ENCODE measurements around the gene ZMIZ1.

Gene ZMIZ1

DNA sequence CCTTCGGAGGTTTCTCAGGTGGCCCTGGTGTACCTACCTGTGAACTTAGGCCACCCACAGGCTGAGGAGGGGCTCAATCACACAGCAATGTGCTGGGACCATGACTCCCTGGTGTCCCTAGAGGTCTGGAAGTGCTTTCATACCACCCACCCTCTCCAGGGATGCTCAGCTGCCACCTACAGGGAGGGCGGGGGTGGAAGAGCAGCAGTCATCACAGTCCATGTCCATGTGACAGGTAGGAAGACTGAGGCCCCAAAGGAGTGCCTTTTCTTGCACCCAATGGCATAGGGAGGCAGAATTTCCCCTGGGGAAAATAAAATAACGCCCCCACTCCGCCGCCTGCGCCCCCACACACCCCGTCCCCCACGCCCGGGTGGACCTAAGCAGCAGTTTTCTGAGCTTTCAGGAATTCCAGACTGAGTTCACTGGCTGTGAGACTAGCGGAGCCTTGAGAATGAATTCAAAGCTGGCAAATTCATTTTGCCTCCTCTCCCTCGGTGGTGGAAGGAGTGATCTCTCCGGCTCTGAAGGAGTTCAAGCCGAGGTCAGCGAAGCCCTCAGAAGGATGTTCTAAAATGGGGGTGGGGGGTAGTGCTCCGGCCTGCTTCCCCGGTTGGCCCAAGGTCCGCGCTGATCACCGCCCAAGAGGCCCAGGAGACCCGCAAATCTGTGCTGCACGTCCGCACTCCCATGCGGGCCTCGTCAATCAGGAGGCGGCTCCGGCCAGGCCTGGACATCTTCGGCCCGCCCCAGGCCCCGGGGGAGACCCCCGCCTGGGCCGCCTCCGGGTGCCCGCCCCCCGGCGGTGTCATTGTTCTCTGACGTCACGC lies 2.1 kb upstream of the ZMIZ1 start:
- peak in 1 of 2 experiments; percentile 29 for DNase-seq

DNA sequence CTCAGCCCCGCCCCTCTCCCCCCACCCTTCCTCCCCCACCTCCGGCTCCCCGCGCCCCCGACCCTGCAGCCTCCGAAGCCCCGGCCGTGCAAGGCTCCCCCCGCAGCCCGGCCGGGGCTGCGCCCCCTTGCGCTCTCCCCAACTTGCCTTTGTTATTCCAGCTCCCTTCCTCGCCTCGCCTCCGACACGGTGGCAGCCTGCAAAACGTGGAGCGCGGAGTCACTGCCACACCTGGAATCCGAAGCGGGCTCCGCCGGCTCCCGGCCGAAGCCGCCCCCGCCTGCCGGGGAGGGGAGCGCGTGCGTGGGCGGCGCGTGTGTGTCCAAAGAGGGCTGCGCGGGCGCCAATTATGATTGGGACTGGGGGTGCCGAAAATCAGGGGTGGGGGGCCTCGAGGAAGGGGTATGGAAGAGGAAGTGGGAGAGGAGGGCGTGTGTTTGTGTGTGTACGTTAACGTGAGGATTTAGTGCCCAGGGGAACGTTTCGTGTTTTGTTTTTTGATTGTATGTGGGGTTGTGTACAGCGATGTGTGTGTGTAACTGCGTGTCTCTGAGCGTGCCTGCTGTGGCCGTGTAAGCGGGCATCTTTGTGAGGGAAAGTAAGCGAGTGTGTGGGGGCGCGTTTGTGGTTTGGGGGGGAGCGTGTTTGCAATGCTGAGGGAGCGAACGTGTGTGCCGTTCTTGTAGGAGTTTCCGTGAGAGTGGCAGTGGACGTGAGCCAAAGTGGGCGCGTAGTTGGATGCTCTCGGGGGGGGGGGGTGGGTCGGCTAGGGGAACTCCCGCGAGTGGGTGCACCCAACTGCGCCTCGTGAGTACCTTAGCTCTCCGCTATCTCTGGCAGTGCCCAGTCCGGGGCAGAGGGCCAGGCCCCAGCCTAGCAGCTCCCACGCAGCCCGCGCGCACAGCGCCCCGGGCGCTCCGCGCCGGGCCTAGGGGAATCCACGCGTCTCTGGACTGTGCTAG lies 1.2 kb upstream of the ZMIZ1 start:
- peak; percentile 89 to 91 for DNase-seq

DNA sequence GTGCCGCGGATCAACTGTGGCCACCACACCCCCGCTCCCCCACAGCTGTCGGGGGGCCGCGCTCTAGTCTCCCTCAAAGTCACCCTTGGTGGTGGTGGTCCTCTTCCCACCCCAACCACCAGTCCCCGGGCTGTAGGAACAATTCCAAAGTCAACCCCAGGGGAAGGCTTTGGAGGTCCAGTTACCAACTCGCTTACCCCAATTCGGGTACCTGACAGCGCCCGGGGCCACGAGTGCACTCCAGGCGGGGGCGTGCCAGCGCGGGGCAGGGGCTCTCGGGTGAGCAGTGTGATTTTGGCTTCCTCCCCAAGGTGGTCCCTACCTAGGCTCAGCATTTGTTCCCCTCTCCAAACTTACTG lies 584 bp upstream of the ZMIZ1 start:
- peak; percentile 58 to 59 for DNase-seq

DNA sequence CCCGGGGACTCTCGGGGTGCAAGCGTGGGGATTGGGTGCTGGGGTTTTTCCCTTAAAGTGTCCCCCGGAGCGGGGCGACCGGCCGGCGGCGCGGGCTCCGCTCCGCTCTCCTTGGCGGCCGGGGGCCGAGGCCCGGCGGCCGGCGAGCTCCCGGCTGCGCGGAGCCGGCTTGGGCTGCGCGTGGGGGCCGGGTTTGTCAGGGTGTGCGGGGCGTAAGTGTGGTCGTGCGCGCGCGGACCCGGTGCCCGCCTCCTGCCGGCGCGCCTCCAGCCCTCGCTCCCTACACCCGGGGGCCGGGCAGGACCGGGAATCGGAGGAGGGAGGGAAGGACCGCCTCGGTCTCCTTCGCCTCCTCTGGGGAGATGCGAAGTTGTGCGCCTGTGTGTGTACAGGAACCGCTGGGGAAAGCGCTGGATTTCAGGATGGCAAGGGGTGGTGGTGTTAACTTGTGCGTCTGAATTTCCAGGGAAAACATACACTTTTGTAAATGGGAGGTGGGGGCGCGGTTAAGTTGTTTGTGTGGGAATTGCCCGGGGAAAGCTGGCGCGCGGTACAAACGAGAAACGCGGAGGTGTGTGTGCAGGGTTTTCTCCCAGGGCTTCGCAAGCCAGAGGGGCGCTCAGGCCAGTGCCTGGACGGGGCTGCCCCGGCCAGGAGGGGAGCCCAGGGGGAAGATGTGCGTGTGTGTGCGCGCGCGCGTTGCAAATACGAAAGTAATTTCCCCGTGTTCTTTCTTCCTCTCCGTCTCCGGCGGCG lies 737 bp downstream of the ZMIZ1 start:
- peak; percentile 48 to 61 for DNase-seq

DNA sequence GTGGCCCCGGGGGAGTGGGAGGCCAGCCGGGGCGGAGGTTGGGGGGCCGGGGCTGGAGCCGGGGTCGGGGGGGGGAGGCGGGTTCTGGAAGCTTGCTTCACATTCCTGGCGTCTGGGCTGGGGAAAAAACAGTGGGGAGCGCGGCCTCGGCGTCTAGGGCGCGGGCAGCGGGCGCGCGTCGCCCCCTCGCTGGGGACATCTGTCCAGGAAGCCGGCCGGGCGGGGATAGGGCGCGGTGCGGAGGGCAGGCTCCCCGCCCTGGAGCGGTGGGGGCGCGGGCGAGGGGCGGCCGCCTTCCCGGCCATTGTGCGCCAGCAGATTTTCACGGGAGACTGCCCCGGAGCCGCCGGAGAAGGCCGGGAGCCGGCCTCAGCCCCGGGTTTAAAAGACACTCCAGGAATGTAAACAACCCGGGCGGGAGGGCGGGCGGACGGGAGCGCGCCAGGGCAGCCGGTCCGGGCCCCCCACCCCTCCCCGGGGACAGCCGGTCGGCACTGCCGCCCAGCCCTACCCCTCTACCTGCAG lies 1.4 kb downstream of the ZMIZ1 start:
- DNase-seq, result no peak

DNA sequence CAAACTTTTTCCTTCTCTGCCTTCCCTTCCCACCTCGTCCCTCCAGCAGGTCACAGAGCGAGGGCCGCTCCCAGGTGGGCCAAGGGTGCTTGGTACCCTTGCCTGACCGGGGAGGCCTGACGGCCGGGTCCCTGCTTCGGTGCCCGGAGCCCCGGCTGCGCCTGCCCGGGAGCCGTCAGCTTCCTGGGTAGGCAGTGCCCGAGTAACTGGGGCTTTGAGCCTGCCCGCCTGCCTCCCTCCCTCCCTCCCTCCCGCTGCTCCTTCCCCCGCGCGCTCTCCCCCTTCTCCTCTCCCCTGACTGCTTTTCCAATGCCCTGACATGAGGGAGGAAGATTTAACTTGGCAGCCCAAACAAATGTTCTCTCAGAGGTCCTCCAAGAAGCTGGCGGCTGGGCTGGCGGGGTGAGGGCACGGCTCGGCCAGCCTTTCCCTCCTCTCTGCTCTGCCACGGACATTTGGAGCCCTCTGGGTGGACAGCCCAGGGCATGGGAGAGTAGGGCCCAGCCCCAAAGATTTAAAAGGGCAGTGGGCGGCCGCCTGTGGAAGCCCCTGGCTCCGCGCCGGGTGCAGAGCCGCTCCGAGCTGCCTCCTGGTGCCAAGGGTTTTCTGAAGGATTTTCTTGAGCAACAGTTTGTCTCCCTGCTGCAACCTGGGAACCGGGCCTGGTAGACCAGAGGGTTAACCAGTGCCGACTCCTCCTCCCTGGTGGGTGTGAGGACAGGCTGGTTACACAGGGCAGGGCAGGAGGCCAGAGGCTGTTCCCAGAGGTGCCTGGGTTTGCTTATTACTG lies 2.0 kb downstream of the ZMIZ1 start:
- DNase-seq, result peak; percentile 51 to 58

DNA sequence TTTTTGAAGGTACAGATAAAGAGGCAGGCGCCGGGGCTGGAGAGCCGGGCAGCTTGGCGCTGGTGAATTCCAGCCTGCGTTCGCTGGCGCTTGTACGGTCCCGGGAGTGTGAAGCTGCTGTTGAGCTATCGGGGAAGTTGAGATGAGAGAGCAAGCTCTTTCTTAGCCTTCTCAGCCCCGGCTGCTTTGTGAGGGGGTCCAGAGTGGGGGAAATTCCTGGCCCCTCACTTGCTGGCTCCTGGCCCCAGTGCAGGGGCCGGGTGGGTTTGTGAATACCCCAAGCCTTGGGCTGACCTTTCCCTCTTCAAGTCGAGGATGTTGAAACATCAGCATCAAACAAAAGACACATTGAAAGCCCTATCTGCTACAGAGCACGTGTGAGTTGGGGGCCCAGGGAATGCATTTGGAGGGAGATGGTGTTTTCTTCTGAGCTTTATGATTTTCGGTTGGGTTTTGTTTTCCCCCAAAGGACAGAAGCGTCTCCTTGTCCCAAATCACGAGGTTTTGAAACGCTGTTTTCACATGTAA lies 2.7 kb downstream of the ZMIZ1 start:
- DNase-seq, result no peak

DNA sequence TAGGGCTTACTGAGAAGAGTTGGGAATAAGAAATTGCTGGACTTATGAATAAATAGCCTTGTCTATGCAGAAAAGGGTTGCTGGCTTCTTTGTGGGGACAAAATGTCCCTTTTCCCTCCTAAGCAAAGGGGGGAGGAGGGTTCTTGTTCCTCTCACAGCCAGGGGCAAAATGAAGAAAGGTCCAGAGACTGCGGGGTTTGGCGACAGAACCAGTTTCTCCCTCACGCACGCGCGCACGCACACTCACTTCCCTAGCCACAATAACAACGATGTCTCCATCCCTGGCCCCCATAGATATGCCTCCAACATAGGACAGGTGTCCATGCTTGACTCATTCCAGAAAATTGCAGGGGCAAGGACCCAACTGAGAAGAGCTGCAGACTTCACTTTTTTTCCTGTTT lies 3.3 kb downstream of the ZMIZ1 start:
- DNase-seq, result no peak

DNA sequence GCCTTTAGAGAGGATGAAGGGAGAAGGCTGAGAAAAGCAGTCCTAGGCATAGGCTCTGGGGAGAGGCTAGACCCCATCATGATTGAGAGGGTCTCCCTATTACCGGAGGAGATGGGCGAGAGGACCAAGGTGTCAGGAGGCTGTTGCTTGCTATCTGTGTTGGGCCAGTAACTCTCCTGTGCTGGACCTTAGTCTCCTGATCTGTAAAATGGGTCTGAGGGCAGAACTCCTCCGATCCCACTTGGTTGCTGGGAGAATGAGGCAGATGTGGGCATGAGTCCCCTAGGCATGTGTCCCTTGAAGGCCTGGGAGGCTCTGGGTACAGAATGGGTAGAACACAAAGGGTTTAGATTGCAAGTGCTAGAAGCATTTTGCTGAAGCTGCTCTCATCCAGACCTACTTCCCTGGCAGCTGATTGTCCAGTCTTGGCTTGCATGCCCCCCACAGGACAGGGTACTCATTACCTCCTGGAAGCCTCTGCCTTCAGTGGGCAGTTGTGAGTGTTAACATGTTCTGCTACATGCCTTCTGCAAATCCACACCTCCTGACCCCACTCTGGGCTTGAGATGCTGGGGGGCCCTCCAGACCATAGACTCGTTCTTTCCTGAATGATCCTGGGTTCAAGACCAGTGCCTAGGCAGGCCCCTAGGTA lies 4.4 kb downstream of the ZMIZ1 start:
- DNase-seq, result no peak

DNA sequence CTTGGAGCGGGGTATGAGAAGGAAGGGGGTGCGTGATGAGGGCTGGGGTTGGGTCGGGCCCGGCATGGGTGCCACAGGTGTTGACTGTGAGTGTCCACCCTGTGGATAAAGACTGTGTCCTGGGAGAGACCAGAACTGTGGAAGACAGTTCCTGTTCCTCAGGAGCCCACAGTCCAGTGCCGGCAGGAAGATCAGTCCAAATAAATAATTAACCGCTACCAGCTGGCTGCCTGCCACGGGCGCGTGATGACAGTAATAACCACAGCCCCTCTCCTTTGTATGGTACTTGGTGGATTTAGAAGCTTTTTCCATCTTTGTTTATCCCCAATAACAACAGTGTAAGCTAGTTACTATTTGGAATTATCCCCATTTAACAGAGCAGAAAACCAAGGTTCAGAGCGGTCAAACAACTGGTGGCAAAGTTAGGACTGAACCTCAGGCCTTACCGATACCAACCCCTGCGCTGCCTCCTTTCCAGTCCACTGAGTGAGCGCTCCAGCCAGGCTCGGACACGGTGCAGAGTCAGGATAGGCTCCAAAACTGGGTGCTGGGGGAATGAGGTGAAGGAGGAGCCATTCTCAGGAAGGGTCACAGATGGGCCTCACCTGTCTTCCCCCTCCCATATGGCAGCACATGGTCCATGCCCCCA lies 5.1 kb downstream of the ZMIZ1 start:
- DNase-seq, result no peak

DNA sequence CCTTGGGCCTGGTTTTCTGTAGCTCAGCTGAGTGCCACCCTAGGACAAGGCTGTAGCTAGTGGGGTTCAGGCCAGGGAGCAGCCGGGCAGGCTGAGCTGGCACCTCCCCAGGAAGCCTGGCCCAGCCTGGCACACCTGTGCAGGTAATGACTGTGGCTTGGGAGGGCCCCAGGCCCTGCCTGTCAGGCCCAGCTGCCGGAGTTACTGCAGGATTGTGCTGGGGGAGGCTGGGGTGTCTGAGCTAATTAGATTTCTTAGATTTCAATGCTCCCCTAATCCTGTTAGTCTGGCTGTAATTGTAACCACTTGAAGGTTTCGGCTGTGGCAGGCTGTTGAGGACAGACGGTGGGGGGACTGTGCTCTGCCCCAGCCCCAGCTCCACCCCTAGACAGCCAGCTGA lies 6.0 kb downstream of the ZMIZ1 start:
- DNase-seq, result no peak

DNA sequence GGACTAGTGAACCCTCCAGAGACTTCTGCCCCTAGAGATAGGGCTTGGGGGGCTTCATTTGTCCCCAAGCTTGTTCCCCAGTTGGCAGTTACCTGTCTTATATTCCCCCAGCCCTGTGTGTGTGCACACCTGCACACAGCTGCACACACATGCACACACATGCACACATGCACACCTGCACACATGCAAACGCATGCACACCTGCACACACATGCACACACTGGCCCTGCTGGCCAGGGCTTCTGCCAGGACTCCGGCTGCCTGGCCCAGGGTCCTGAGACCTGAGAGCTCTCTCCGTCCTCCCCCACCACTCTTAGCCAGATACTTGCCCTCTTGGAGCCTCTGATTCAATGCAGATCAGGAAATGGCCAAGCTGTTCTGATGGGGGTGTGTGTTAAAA lies 6.7 kb downstream of the ZMIZ1 start:
- DNase-seq, result no peak

DNA sequence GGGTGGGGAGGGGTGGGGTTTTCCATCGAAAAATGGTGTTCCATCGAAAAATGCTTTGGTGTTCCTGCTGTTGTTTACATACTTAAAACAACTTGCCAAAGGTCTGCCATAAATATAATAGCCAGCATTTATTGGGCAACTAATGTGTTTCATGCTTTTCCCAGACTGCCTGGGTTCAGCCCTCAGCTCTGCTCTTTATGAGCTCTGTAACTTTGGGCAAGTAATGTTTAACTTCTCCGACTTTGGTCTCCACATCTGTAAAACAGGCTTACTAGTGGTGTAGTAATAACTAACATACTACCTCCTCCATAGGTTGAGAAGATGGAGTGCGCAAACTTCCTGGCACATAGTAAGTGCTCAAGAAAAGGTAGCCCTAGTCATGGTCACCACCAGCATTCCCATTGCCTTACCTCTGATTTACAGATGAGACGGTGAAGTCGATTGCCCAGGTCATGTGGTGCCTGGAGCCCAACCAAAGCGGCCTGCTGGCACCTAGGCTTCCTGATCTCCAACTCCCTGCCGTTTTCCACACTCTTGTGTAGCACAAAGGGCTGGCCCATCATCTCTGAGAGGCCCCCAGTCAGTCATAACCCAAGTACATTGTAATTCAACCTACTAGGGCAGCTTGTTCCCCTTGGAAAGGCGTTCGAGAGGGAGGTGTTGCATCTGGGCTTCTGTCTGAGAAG lies 8.9 kb downstream of the ZMIZ1 start:
- no peak for DNase-seq

DNA sequence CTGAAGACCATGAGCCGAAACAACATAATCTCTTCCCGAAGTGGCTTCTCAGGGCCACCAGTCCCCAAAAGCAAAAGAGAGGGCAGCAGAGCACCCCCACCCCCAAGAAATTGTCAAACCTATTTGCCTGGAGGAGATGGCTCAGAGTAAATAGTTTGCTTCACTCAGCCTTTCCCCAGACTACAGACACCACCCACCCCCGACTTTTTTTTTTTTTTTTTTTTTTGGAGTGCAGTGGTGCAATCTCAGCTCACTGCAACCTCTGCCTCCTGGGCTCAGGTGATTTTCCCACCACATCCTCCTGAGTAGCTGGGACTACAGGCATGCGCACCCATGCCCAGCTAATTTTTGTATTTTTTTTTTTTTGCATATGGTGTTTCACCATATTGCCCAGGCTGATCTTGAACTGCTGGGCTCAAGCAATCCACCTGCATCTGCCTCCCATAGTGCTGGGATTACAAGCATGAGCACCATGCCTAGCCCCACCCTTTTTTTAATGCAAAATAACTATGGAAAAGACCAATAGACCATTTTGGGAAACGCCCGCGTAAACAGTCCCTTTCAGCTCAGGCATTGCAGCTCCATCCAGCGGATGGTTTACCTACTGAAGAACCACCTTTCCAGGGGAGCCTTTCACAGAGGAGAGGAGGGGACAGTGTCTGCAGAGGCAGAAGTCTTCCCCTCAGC lies 9.7 kb downstream of the ZMIZ1 start:
- DNase-seq, result no peak

DNA sequence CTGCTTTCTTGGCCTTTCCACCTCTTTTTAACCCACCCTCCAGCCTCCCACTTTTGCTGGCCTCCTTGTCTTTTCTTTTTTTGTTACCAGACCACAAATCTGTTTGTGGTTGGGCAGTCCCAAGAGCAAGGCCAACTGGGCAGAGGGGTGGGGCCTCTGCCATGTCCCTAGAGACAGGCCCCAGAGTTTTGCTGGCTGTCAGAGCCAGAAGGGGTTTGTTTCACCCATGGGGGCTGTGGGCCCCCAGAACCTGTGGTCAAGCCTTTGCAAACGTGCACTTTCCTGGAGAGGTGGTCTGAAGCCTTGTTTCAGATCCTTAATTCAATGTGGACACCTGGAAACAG lies 10.3 kb downstream of the ZMIZ1 start:
- DNase-seq, result no peak

DNA sequence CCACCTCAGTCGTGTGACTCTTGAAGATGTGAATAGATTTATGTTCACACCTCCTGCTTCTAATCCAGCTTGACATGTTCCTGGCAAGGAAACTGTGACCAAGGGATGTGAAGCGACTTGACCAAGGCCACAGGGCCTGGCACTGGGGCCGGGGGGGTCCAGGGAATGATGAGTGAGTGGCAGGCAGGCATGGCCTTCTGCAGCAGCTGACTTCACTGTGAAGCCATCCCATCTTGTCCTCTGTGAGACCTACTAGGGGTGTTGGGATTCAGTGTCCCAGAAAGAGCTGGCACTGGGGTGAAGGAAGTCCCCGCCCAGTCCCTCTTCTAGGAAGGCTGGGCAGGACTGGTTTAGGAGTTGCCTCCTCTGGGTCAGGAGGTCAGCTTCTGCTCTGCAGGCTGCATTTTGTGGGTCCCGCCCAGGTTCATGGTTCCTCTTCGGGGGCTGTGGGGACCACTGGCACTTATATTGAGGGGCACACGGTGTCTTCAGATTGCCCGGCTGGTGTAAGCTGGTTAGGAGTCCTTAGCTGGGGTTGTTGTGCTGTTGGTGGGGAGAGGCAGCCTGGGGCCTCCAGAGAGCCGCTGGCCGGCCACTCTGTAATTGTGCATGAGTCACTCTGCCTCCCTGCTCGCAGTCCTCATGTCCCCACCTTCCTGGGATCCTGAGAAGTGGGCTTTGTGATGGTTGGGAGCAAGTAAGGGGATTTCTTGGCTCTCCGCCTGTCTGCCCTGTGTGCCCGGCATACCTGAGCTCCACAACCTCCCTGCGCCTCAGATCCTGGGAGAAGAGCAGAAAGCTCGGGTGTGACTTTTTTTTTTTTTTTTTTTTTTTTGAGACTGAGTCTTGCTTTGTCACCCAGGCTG lies 11.0 kb downstream of the ZMIZ1 start:
- no peak for DNase-seq

DNA sequence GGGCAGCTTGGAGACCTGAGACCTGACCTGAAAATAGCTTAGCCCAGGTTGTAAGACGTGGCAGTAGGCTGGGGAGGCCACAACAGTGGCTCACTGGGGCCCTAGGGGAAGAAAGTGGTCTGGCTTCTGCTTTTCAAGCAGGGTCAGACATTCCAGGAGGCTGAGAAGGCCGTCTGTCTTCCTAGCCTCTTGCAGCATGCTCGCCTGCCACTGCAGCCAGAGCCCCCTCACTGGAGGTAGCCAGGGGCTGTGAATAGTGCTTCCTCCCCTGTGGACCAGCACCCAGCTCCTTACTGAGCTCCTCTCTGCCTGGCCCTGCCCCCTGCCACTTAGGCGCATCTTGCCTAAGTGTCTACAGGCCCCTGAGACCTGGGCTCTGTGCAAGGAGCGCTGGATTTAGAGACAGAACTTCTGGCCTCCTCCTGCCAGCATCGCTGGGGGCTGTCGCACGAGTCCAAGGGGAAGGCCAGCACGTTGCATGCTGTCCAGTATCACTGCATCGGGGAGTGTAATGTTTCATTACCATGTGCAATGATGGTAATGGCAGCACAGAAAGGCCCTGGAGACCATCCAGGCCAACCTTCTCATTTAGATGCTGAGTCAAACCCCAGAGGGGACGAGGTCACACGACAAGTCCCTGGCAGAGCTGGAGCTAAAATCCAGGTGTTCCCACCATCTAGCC lies 12.7 kb downstream of the ZMIZ1 start:
- no peak for DNase-seq

DNA sequence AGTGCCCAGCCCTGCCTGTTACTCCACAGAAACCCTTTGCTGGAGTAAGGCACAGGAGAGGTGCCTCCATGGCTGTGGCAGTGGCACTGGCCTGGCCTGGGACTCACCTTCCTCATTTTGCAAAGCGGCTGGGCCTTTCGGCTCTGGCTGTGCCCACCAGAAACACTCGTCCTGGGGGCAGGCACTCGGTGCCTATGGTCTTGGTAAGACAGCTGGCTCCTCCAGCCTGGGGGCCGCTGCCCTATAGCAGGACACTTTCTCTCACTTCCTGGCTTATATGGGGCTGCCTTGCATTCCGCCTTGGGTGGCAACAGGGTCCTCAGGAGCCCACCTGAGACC lies 13.2 kb downstream of the ZMIZ1 start:
- no peak for DNase-seq

All from activated T-cell treated with anti-CD3 and anti-CD28 coated beads, Interleukin-2, amount 50 U/mL, for 48 hours (primary cell).